ENCODE measurements around the gene ADCK1. TPM values are rescaled to one million over a fixed set of nuclear protein-coding genes. Genes with fewer than 3 reads are reported as not detected.
"Not testable (repeated sequence)": the region's sequence is repeated elsewhere in the genome, so short reads cannot be mapped to it uniquely, and the experiment has no call there.

Gene ADCK1
- polyA plus RNA-seq, 2 donors = 4.4 to 5.2 TPM

DNA sequence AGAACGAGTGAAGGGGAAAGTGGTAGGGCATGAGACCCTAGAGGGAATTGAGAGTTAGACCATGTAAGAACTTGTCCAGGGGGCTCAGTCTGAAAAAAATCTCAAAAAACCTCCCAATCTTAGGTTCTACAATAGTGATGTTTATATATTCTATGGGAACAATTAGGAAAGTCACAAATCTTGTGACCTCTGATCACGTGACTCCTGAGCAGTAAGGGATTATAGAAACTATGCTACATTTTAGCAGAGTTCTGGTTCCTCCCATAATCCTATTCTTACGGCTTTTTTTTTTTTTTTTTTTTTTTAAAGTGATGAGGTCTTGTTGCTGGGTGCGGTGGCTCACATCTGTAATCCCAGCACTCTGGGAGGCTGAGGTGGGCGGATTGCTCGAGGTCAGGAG, 5.8 kb downstream of the ADCK1 start:
- Histone ChIP-seq H3K4me3 (ENCODE audit: low read depth in 1 of 2, low read length in 2 of 2) (no peak overlapping the region), H3K4me1 (ENCODE audit: control insufficient read depth in 2 of 2, insufficient read depth in 2 of 2, low read length in 1 of 2) (no peaks in the 10 kb centered on the region), H3K27ac (ENCODE audit: low read depth in 2 of 2, low read length in 1 of 2) (no peak overlapping the region), H3K27me3 (ENCODE audit: control insufficient read depth in 1 of 2, insufficient read depth in 2 of 2, low read length in 2 of 2) (no peaks in the 10 kb centered on the region), H3K36me3 (ENCODE audit: control insufficient read depth in 2 of 2, insufficient read depth in 2 of 2, low read length in 1 of 2) (peaks cover 0 to 3% of the 10 kb centered on the region in 2 donors), H3K9me3 (ENCODE audit: control insufficient read depth in 2 of 2, insufficient read depth in 1 of 2, low read depth in 1 of 2, low read length in 1 of 2) (no peaks in the 10 kb centered on the region)
- WGBS, 2 donors = 82 to 88% methylated on average over 6 of the region's 6 CpGs

DNA sequence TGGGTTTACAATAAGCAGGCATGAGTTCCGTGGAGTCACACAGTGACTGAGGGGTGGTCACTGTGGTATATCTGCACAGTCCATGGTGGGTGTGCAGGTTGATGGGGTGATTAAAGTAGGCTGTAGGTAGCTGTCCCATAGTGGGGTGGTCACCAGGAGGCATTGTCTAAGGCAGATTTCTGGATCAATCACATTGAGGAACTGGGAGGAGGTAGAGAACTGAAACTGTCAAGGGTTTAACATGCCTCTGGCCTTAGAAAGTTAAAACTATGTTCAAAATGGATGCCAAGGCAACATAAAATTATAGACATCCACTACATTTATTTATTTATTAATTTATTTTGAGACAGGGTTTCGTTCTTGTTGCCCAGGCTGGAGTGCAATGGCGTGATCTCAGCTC, 8.3 kb downstream of the ADCK1 start:
- peaks cover 0 to 3% of the 10 kb centered on the region in 2 donors for H3K36me3 ChIP-seq (ENCODE audit: control insufficient read depth in 2 of 2, insufficient read depth in 2 of 2, low read length in 1 of 2)
- no peaks in the 10 kb centered on the region for H3K27me3 ChIP-seq (ENCODE audit: control insufficient read depth in 1 of 2, insufficient read depth in 2 of 2, low read length in 2 of 2)
- no peaks in the 10 kb centered on the region for H3K4me1 ChIP-seq (ENCODE audit: control insufficient read depth in 2 of 2, insufficient read depth in 2 of 2, low read length in 1 of 2)
- 99 to 100% methylated on average over 3 of the region's 3 CpGs for WGBS, 2 donors
- no peak overlapping the region for H3K27ac ChIP-seq (ENCODE audit: low read depth in 2 of 2, low read length in 1 of 2)
- no peaks in the 10 kb centered on the region for H3K9me3 ChIP-seq (ENCODE audit: control insufficient read depth in 2 of 2, insufficient read depth in 1 of 2, low read depth in 1 of 2, low read length in 1 of 2)
- H3K4me3 ChIP-seq (ENCODE audit: low read depth in 1 of 2, low read length in 2 of 2) = no peak overlapping the region

DNA sequence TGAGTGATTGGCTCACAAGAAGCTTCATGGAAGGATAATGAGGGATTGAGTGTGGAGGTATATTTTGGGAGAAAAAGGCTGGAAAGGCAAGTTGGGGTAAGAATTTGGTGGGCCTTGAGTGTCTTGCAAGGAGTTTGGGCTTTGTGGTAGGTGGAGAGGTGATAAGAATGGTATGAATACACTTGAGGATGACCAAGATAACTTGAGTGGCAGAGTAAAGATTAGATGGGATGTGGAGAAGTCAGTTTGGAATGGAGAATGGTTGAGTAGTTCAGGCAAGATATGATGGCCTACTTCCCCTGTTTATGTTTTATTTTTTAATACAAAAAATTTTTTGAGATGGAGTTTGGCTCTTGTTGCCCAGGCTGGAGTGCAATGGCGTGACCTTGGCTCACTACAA, 9.1 kb downstream of the ADCK1 start:
- H3K4me3 ChIP-seq (ENCODE audit: low read depth in 1 of 2, low read length in 2 of 2) = no peak overlapping the region
- WGBS, 2 donors = 92 to 94% methylated on average over 1 of the region's 1 CpG
- no peaks in the 10 kb centered on the region for H3K27me3 ChIP-seq (ENCODE audit: control insufficient read depth in 1 of 2, insufficient read depth in 2 of 2, low read length in 2 of 2)
- no peaks in the 10 kb centered on the region for H3K9me3 ChIP-seq (ENCODE audit: control insufficient read depth in 2 of 2, insufficient read depth in 1 of 2, low read depth in 1 of 2, low read length in 1 of 2)
- H3K4me1 ChIP-seq (ENCODE audit: control insufficient read depth in 2 of 2, insufficient read depth in 2 of 2, low read length in 1 of 2) = no peaks in the 10 kb centered on the region
- no peak overlapping the region for H3K27ac ChIP-seq (ENCODE audit: low read depth in 2 of 2, low read length in 1 of 2)
- peaks cover 0 to 3% of the 10 kb centered on the region in 2 donors for H3K36me3 ChIP-seq (ENCODE audit: control insufficient read depth in 2 of 2, insufficient read depth in 2 of 2, low read length in 1 of 2)

DNA sequence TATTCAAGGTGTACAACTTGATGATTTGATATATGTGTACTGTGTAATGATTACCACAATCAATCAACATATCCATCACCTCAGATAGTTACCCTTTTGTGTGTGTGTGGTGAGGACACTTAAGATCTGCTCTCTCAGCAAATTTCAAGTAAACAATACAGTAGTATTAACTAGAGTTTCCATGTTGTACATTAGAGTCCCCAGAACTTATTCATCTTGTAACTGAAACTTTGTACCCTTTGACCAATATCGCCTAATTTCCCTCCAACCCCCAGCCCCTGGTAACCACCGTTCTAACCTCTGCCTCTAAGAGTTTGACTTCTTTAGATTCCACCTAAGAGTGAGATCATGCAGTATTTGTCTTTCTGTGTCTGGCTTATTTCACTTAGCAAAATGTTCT, 12.1 kb downstream of the ADCK1 start:
- Histone ChIP-seq H3K4me3 (ENCODE audit: low read depth in 1 of 2, low read length in 2 of 2) (no peak overlapping the region), H3K9me3 (ENCODE audit: control insufficient read depth in 2 of 2, insufficient read depth in 1 of 2, low read depth in 1 of 2, low read length in 1 of 2) (no peaks in the 10 kb centered on the region), H3K36me3 (ENCODE audit: control insufficient read depth in 2 of 2, insufficient read depth in 2 of 2, low read length in 1 of 2) (peaks cover 0 to 3% of the 10 kb centered on the region in 2 donors), H3K27me3 (ENCODE audit: control insufficient read depth in 1 of 2, insufficient read depth in 2 of 2, low read length in 2 of 2) (no peaks in the 10 kb centered on the region), H3K27ac (ENCODE audit: low read depth in 2 of 2, low read length in 1 of 2) (no peak overlapping the region), H3K4me1 (ENCODE audit: control insufficient read depth in 2 of 2, insufficient read depth in 2 of 2, low read length in 1 of 2) (no peaks in the 10 kb centered on the region)
- WGBS, 2 donors = 87 to 89% methylated on average over 2 of the region's 2 CpGs

DNA sequence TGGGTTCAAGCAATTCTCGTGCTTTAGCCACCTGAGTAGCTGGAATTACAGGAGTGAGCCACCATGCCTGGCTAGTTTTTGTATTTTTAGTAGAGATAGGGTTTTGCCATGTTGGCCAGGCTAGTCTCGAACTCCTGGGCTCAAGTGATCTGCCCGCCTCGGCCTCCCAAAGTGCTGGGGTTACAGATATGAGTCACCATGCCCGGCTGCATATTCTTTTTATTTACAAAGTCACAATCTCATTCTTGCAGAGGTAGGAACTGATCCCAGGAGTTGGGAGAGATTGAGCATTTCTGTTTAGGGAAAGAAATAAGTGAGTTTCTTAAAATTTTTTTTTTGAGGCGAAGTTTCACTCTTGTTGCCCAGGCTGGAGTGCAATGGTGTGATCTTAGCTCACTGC, 12.8 kb downstream of the ADCK1 start:
- not testable (repeated sequence) for H3K9me3 ChIP-seq (ENCODE audit: control insufficient read depth in 2 of 2, insufficient read depth in 1 of 2, low read depth in 1 of 2, low read length in 1 of 2); H3K4me1 ChIP-seq (ENCODE audit: control insufficient read depth in 2 of 2, insufficient read depth in 2 of 2, low read length in 1 of 2); H3K27ac ChIP-seq (ENCODE audit: low read depth in 2 of 2, low read length in 1 of 2); H3K4me3 ChIP-seq (ENCODE audit: low read depth in 1 of 2, low read length in 2 of 2); H3K36me3 ChIP-seq (ENCODE audit: control insufficient read depth in 2 of 2, insufficient read depth in 2 of 2, low read length in 1 of 2); H3K27me3 ChIP-seq (ENCODE audit: control insufficient read depth in 1 of 2, insufficient read depth in 2 of 2, low read length in 2 of 2)
- WGBS, 2 donors = 81 to 84% methylated on average over 6 of the region's 6 CpGs

DNA sequence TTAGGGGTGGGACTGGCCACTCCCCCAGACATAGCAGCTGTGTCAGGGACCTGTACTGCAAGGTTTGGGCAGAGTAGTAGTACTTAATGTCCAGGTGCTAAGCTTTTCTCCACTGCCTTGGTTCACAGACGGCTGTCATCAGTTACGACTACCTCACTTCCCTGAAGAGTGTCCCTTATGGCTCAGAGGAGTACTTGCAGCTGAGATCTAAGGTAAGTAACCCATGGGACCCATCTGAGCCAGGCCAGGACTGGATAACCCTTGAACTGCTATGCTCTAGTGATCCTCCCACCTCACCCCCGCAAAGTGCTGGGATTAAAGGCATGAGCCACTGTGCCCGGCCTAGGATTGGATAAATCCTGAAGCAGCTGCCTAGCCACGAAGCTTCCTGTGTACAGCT, 22.4 kb downstream of the ADCK1 start:
- Histone ChIP-seq H3K36me3 (ENCODE audit: control insufficient read depth in 2 of 2, insufficient read depth in 2 of 2, low read length in 1 of 2) (peaks cover 0 to 12% of the 10 kb centered on the region in 2 donors), H3K4me3 (ENCODE audit: low read depth in 1 of 2, low read length in 2 of 2) (no peak overlapping the region)
- 93% methylated on average over 5 of the region's 5 CpGs for WGBS, 2 donors

DNA sequence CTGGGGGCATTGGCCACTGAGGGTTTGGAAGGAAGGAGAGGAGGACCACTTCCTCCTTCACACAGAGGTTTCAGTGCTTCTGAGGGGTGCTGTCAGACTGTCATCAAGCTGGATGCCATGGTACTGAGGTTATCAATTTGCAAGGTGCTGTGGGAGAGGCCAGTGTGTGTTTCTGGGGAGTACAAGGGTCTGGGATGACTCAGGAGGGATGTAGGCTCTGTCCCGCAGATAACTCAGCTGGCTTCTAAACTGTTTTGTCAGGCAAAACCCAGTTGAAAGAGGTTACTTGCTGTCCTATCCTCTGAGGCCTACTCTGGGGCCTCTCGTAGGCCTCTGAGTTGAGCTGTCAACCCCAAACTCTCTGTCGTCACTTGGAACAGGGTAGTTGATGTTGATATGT, 22.8 kb downstream of the ADCK1 start:
- 88 to 90% methylated on average over 3 of the region's 3 CpGs for WGBS, 2 donors
- no peak overlapping the region for H3K4me3 ChIP-seq (ENCODE audit: low read depth in 1 of 2, low read length in 2 of 2)
- no peaks in the 10 kb centered on the region for H3K9me3 ChIP-seq (ENCODE audit: control insufficient read depth in 2 of 2, insufficient read depth in 1 of 2, low read depth in 1 of 2, low read length in 1 of 2)
- H3K4me1 ChIP-seq (ENCODE audit: control insufficient read depth in 2 of 2, insufficient read depth in 2 of 2, low read length in 1 of 2) = no peaks in the 10 kb centered on the region
- H3K27ac ChIP-seq (ENCODE audit: low read depth in 2 of 2, low read length in 1 of 2) = no peak overlapping the region
- H3K36me3 ChIP-seq (ENCODE audit: control insufficient read depth in 2 of 2, insufficient read depth in 2 of 2, low read length in 1 of 2) = peaks cover 0 to 12% of the 10 kb centered on the region in 2 donors
- H3K27me3 ChIP-seq (ENCODE audit: control insufficient read depth in 1 of 2, insufficient read depth in 2 of 2, low read length in 2 of 2) = no peaks in the 10 kb centered on the region

More for the DNA sequence above, 22.4 kb downstream of the ADCK1 start:
- Histone ChIP-seq H3K4me1 (ENCODE audit: control insufficient read depth in 2 of 2, insufficient read depth in 2 of 2, low read length in 1 of 2) (no peaks in the 10 kb centered on the region), H3K9me3 (ENCODE audit: control insufficient read depth in 2 of 2, insufficient read depth in 1 of 2, low read depth in 1 of 2, low read length in 1 of 2) (no peaks in the 10 kb centered on the region), H3K27me3 (ENCODE audit: control insufficient read depth in 1 of 2, insufficient read depth in 2 of 2, low read length in 2 of 2) (no peaks in the 10 kb centered on the region), H3K27ac (ENCODE audit: low read depth in 2 of 2, low read length in 1 of 2) (no peak overlapping the region)

DNA sequence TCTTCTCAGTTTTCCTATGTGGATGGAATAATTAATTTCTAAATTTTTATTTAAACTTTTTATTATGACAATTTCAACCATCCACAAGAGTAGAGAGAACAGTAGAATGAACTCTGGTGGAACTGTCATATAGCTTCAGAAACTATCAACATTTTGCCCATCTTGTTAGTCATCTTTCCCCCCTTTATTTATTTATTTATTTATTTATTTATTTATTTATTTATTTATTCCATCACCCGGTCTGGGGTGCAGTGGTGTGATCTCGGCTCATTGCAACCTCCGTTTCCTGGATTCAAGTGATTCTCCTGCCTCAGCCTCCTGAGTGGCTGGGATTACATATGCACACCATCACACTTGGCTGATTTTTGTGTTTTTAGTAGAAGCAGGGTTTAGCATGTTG, 23.5 kb downstream of the ADCK1 start:
- H3K27ac ChIP-seq (ENCODE audit: low read depth in 2 of 2, low read length in 1 of 2) = no peak overlapping the region
- no peak overlapping the region for H3K4me3 ChIP-seq (ENCODE audit: low read depth in 1 of 2, low read length in 2 of 2)
- WGBS, 2 donors = 93 to 97% methylated on average over 3 of the region's 3 CpGs
- no peaks in the 10 kb centered on the region for H3K9me3 ChIP-seq (ENCODE audit: control insufficient read depth in 2 of 2, insufficient read depth in 1 of 2, low read depth in 1 of 2, low read length in 1 of 2)
- H3K27me3 ChIP-seq (ENCODE audit: control insufficient read depth in 1 of 2, insufficient read depth in 2 of 2, low read length in 2 of 2) = no peaks in the 10 kb centered on the region
- no peaks in the 10 kb centered on the region for H3K4me1 ChIP-seq (ENCODE audit: control insufficient read depth in 2 of 2, insufficient read depth in 2 of 2, low read length in 1 of 2)
- peaks cover 0 to 12% of the 10 kb centered on the region in 2 donors for H3K36me3 ChIP-seq (ENCODE audit: control insufficient read depth in 2 of 2, insufficient read depth in 2 of 2, low read length in 1 of 2)

DNA sequence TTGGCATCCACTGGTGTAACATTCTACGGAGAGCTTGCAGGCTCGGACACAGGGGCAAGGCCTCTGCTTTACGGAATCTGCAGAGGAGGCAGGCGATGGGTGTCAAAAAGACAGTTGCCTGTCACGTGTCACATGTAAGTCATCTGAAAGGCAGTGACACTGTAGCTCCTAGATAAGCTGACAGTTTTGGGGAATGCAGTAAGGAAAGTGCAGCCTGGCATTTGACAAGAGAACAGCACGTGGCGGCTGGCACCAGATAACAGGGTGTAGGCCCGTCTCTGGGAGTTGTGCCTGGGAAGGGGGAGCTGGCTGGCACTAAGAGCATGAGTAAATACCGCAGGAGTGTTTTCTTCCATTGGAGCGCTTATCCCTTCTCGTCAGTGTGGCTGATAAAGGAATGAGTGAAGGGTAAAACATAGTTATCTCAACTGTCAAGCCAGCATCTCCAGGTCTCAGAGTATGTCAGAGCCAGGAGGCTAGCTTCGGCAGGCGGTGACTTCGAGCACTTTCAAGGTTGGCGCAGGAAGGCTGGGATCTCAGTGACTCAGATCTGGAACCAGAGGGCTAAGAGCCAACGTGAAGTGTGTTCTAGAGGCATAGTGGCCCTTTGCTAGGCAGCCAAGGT, 26.1 kb downstream of the ADCK1 start:
- Histone ChIP-seq H3K9me3 (ENCODE audit: control insufficient read depth in 2 of 2, insufficient read depth in 1 of 2, low read depth in 1 of 2, low read length in 1 of 2) (no peaks in the 10 kb centered on the region), H3K27me3 (ENCODE audit: control insufficient read depth in 1 of 2, insufficient read depth in 2 of 2, low read length in 2 of 2) (no peaks in the 10 kb centered on the region), H3K4me3 (ENCODE audit: low read depth in 1 of 2, low read length in 2 of 2) (no peak overlapping the region), H3K36me3 (ENCODE audit: control insufficient read depth in 2 of 2, insufficient read depth in 2 of 2, low read length in 1 of 2) (peaks cover 0 to 9% of the 10 kb centered on the region in 2 donors), H3K4me1 (ENCODE audit: control insufficient read depth in 2 of 2, insufficient read depth in 2 of 2, low read length in 1 of 2) (no peaks in the 10 kb centered on the region), H3K27ac (ENCODE audit: low read depth in 2 of 2, low read length in 1 of 2) (no peak overlapping the region)
- WGBS, 2 donors = 83 to 89% methylated on average over 16 of the region's 16 CpGs

DNA sequence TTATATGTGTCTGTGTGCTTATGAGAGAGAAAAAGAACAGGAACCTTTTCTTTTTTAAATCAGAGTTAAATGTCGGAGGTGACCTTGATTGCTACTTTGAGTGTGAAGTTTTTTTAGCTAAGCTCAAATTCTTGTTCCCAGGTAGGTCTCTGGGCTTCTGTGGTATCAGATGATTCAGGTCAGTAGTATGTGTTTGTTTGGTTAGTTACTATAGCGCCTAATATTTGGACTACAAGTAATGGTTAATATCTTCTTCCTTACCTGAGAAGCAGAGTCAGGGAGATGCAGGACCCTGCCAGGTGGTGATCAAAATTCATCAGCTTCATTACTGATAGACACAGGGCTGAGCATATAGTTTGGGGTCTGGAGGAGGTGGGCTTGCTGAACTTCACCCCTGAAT, 30.8 kb downstream of the ADCK1 start:
- Histone ChIP-seq H3K27me3 (ENCODE audit: control insufficient read depth in 1 of 2, insufficient read depth in 2 of 2, low read length in 2 of 2) (no peaks in the 10 kb centered on the region), H3K4me3 (ENCODE audit: low read depth in 1 of 2, low read length in 2 of 2) (no peak overlapping the region), H3K36me3 (ENCODE audit: control insufficient read depth in 2 of 2, insufficient read depth in 2 of 2, low read length in 1 of 2) (peaks cover 0 to 4% of the 10 kb centered on the region in 2 donors), H3K4me1 (ENCODE audit: control insufficient read depth in 2 of 2, insufficient read depth in 2 of 2, low read length in 1 of 2) (no peaks in the 10 kb centered on the region), H3K9me3 (ENCODE audit: control insufficient read depth in 2 of 2, insufficient read depth in 1 of 2, low read depth in 1 of 2, low read length in 1 of 2) (no peaks in the 10 kb centered on the region), H3K27ac (ENCODE audit: low read depth in 2 of 2, low read length in 1 of 2) (no peak overlapping the region)
- WGBS, 2 donors = 77 to 79% methylated on average over 2 of the region's 2 CpGs
